Measurements from ENCODE around the gene ZC3H12A.

- TF ChIP-seq SIN3A (IDR thresholded peaks at IDR 0.05; ENCODE audit: low read depth, low read length) (no peak), EZH2 (IDR thresholded peaks at IDR 0.05; ENCODE audit: borderline replicate concordance, control insufficient read depth, low read depth, low read length) (no peak), POLR2AphosphoS5 (IDR thresholded peaks at IDR 0.05; ENCODE audit: low read length) (no peak), CHD4 (IDR thresholded peaks at IDR 0.05) (no peak), CTCF (IDR thresholded peaks at IDR 0.05 in 2 of 3, conservative IDR thresholded peaks at IDR 0.05 in 1 of 3; ENCODE audit: control insufficient read depth in 2 of 3, extremely low read depth in 1 of 3, insufficient read depth in 1 of 3, low read depth in 3 of 3, low read length in 3 of 3) (no peak), SUPT20H (IDR thresholded peaks at IDR 0.05; ENCODE audit: borderline replicate concordance, control insufficient read depth, low read depth, low read length) (no peak), SMARCA5 (IDR thresholded peaks at IDR 0.05) (no peak), HCFC1 (IDR thresholded peaks at IDR 0.05; ENCODE audit: low read length) (no peak), POLR2A (IDR thresholded peaks at IDR 0.05; ENCODE audit: low read depth, low read length) (no peak), EP300 (IDR thresholded peaks at IDR 0.05; ENCODE audit: borderline replicate concordance in 1 of 2, control insufficient read depth in 1 of 2, low read depth in 2 of 2, low read length in 2 of 2) (no peak), RCOR1 (conservative IDR thresholded peaks at IDR 0.05; ENCODE audit: low read depth, low read length) (no peak)
These were observed 12.5 kb upstream of the ZC3H12A start for GRCh38 chr1:37461698-37462436.

All from GM12878 (cell line).